ENCODE data around the gene YEATS2. TPM values are rescaled to one million over a fixed set of nuclear protein-coding genes. Genes with fewer than 3 reads are reported as not detected.

Gene YEATS2
- total RNA-seq, 4 donors from 2014 or later: 30.0 to 42.5 (median 37.7) TPM

GRCh38 chr3:183816681-183817510 lies 119.3 kb downstream of the YEATS2 start:
- WGBS, 2 donors: 73 to 81% methylated on average over 16 to 19 of the region's 20 CpGs
- Histone ChIP-seq H3K36me3 (no peaks in the 10 kb centered on the region), H3K9me3 (no peaks in the 10 kb centered on the region)

DNA sequence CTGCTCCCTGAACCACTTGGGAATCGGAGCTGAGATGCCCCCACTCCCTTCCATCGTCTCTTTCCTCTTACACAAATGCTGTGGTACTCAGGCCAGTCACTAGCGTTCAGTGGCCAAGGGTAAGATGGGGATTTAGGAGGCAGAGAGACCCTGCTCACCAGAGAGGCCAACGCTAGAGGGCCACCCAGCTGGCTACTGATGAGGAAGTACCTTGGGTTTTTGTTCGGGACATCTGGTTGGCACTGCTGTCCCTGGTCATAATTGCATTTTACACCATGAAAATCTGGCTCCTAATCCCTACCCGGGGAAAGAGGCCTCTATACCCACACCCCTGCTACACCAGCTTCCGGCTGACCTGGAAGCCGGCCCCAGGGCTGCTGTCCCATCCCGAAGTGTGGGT lies 120.0 kb downstream of the YEATS2 start:
- H3K36me3 ChIP-seq: no peaks in the 10 kb centered on the region
- no peak overlapping the region for H3K4me3 ChIP-seq (replicated peaks in 1 of 3)
- no peaks in the 10 kb centered on the region for H3K27me3 ChIP-seq
- DNase-seq: no peak
- H3K9me3 ChIP-seq: no peaks in the 10 kb centered on the region
- H3K4me1 ChIP-seq: peaks cover 0 to 3% of the 10 kb centered on the region in 2 donors
- no peak for TF ChIP-seq CTCF (IDR thresholded peaks at IDR 0.05)
- TF ChIP-seq POLR2A (IDR thresholded peaks at IDR 0.05): no peak
- intact Hi-C loops (cut with DNase I): no loop called here
- H3K27ac ChIP-seq: no peak overlapping the region
- 91 to 94% methylated on average over 8 to 9 of the region's 9 CpGs for WGBS, 2 donors

More at GRCh38 chr3:183816681-183817510, 119.3 kb downstream of the YEATS2 start:
- no peak for DNase-seq
- TF ChIP-seq POLR2A (IDR thresholded peaks at IDR 0.05): no peak
- TF ChIP-seq CTCF (IDR thresholded peaks at IDR 0.05): no peak
- Histone ChIP-seq H3K4me1 (peaks cover 0 to 3% of the 10 kb centered on the region in 2 donors), H3K4me3 (replicated peaks in 1 of 3) (no peak overlapping the region), H3K27me3 (no peaks in the 10 kb centered on the region), H3K27ac (no peak overlapping the region)
- intact Hi-C loops (cut with DNase I): no loop called here

DNA sequence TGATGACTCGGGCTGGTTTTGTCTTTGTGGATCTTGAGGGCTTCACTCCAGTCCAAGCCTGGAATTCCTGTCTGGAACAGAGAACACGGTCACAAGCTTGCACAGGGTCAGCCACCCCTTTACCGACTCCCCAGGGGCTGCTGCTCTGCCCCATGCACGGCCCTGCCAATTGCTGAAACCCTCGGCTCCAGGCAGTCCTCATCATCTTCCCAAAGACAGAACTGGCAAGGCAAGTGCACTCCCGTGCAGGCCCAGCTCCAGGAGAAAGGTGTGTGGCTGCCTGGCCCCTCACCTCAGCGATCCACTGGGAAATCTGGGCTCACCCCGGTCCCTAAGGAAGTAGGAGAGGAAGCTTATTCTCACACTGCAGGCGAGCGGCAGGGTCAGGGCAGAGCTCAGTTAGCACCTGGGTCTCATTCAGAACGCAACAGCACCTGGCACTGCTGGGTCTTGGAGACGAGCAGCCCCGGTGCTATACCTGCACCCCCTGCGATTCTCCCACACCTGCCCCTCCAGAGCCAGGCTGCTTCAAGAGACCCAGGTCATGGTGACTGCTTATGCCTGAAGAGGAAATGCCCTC lies 120.5 kb downstream of the YEATS2 start:
- intact Hi-C loops (cut with DNase I): no loop called here
- 86 to 89% methylated on average over 11 to 14 of the region's 14 CpGs for WGBS, 2 donors
- H3K27me3 ChIP-seq: no peaks in the 10 kb centered on the region
- peaks cover 0 to 3% of the 10 kb centered on the region in 2 donors for H3K4me1 ChIP-seq
- TF ChIP-seq CTCF (IDR thresholded peaks at IDR 0.05) (no peak), POLR2A (IDR thresholded peaks at IDR 0.05) (no peak)
- H3K4me3 ChIP-seq (replicated peaks in 1 of 3): no peak overlapping the region
- no peak for DNase-seq
- no peaks in the 10 kb centered on the region for H3K9me3 ChIP-seq
- no peaks in the 10 kb centered on the region for H3K36me3 ChIP-seq
- no peak overlapping the region for H3K27ac ChIP-seq

GRCh38 chr3:183818706-183819624 lies 121.4 kb downstream of the YEATS2 start:
- Histone ChIP-seq H3K4me3 (replicated peaks in 1 of 3) (no peak overlapping the region), H3K4me1 (peaks cover 0 to 3% of the 10 kb centered on the region in 2 donors), H3K27ac (no peak overlapping the region), H3K27me3 (no peaks in the 10 kb centered on the region), H3K36me3 (no peaks in the 10 kb centered on the region), H3K9me3 (no peaks in the 10 kb centered on the region)
- TF ChIP-seq POLR2A (IDR thresholded peaks at IDR 0.05) (no peak), CTCF (IDR thresholded peaks at IDR 0.05) (no peak)
- no peak for DNase-seq
- 90 to 96% methylated on average over 18 to 24 of the region's 25 CpGs for whole genome bisulfite sequencing, 2 donors
- intact Hi-C loops (cut with DNase I): no loop called here
